IPS DF 4.7 (cell line): ENCODE results near the gene TBC1D3G.
"Not testable (repeated sequence)": the region's sequence is repeated elsewhere in the genome, so short reads cannot be mapped to it uniquely, and the experiment has no call there.

Experiments used
- DNase-seq: peaks from one replicate; pipeline ENCODE4 v3.0.0-alpha.2; 2013; ENCODE audit warnings: low spot score; ENCODE audit errors: extremely low read depth

The TBC1D3G gene

DNA sequence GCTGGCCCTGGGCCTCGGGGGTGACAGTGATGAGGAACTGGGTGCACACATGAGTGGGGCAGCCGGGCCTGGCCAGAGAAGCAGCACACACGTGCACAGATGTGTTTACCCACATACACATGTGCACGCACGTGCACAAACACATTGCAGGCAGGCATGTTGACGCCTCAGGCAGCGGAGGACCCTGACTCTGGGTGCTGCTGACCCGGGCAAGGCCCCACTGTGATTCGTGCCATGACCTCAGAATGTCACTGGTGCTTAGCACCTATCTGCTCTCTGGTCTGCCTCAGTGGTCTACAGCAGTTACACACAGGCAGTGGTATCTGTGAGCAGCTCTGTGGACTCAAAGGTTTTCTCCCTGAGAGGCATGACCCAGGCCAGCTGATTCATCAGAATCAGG lies at the start of gene TBC1D3G:
Gene TBC1D3G (plus strand): TSS at position 301 of the 400 bp plus-strand sequence. CDS start 1,528 bp downstream, outside the sequence.
- not testable (repeated sequence) for DNase-seq

DNA sequence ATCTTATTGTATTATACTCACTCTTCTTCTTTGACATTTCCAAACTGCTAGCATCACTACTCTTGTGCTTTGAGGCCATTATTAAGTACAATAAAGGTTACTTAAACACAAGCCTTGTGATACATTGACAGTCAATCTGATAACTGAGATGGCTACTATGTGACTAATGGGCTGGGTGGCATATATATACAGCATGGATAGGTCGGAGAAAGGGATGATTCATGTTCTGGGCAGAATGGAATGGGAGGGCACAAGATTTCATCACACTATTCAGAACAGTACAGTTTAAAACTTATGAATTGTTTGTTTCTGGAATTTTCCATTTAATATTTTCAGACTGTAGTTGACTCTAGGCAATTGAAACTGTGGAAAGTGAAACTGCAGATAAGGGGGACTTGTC lies 40.4 kb upstream of the TBC1D3G start:
- not testable (repeated sequence) for DNase-seq

DNA sequence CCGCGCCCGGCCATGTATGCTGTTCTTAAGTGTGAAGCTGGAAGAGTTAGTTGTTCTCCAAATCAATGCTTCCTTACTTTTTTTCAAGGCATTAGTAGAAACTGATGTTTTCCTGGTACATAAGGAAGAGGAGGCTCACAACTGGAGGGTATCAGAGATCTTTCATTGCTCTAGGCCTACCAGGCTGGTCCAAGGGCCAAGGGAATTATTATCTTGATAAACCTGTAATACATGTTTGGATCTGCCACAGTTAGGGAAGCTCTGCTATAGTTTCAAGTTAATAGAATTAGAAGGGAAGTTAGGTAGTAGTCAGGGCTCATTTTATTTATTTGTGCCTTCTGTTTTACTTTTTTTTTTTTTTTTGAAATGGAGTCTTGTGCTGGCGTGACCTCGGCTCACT lies 39.5 kb upstream of the TBC1D3G start:
- DNase-seq: not testable (repeated sequence)

DNA sequence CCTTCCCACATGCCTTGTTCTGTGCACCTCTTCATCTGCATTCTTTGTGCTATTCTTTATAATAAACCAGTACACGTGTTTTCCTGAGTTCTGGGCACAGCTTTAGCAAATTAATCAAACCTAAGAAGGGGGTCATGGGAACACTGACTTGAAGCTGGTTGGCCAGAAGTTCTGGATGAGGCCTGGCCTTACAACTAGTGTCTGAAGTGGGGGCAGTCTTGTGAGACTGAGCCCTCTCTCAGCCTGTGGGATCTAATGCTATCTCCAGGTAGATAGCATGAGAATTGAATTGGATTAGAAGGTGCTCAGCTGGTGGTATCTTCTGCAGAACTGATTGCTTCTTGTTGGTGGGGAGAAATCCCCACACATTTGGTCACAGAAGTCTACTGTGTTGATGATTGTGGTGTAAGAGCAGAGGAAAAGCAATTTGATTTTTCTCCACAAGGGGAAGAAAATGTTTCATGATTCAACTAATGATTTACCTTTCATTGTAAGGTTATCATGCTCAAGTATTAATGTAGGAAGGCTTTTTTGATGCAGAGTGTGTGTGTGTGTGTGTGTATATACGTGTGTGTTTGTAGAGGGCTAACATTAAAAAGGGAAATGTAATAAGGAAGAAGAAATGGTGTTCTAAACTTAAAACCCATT lies 33.6 kb upstream of the TBC1D3G start:
- not testable (repeated sequence) for DNase-seq

DNA sequence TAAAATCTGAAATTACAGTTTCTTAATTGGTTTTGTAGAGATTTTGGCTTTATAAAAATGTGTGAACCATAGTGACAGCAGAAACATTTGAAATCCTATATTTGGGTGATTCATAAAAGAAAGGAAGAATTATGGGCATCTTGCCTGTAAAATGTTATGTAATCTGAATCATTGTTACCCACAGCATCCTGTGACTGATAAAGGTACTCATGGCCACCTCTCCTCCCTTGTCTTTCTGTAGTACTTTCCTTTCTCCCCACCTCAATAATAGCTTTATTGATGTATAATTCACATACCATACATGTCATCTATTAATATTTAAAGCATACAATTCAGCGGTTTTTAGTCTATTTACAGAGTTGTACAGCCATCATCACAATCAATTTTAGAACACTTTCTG lies 28.5 kb upstream of the TBC1D3G start:
- DNase-seq: not testable (repeated sequence)

DNA sequence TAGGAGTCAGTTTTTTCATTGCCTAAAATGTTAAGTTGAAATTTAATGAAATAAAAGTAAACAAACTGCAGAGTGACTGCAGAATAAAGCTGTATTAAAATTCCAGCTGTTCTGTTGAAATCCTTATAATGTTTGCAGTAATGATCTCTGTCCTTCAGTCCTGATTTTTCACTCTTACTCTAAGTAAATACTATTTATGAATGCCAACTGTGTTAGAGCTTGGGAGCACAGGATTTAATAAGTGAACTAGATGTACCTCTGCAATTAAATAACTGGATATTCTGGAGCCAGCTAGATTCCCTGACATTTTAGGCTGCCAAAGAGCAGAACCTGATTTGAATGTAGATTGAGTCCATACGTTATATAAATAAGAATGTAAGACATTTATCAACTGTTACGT lies 7.9 kb upstream of the TBC1D3G start:
- not testable (repeated sequence) for DNase-seq

DNA sequence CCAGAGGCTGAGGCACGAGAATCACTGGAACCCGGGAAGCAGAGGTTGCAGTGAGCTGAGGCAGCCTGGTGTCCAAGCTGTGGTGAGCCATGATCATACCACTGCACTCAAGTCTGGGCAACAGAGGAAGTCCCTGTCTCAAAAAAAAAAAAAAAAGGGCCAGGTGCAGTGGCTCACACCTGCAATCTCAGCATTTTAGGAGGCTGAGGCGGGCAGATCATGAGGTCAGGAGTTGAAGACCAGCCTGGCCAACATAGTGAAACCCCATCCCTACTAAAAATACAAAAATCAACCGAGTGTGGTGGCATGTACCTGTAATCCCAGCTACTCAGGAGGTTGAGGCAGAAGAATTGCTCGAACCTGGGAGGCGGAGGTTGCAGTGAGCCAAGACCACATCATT lies 38.8 kb downstream of the TBC1D3G start:
- not testable (repeated sequence) for DNase-seq

DNA sequence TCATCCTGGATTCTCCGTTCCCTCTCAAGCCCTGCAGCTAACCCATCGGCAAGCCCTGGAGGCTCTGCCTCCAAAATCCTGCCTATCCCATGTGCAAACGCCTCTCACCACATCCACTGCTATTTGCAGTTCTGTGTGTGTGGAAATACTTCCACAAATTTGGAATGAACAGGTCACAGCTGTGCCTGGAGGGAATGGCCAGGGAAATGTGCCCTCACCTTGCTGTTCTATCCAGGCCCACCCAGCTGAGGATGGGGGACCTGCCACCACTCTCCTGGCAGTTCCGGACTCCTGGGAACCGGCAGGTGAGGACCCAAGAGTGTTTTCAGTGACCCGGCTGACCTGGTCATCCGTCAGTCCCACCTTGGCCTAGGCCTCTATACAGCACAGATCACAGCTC lies 52.3 kb downstream of the TBC1D3G start:
- DNase-seq: not testable (repeated sequence)
